SK-N-SH (cell line): ENCODE data around the gene PSKH1.

Experiments used
- CHD2 ChIP-seq: fragments of 150-350 bp; IDR thresholded peaks from 2 replicates; pipeline ENCODE4 v1.6.1; 2018; ENCODE audit warnings: low read length; ENCODE audit not compliant: partially characterized antibody
- EP300 ChIP-seq, 2 experiments: IDR thresholded peaks; 2 replicates each; pipeline versions ENCODE4 v1.4.0 to v1.6.1; 2012; ENCODE audit warnings: borderline replicate concordance in 1 of 2, low read depth in 1 of 2, low read length in 1 of 2
- POLR2AphosphoS5 ChIP-seq: IDR thresholded peaks from 2 replicates; pipeline ENCODE4 v1.6.1; 2012; ENCODE audit warnings: low read depth, low read length
- RFX5 ChIP-seq: IDR thresholded peaks from 2 replicates; pipeline ENCODE4 v1.6.1; 2012; ENCODE audit warnings: mild to moderate bottlenecking, improper control_type of control experiment, low read length
- SMC3 ChIP-seq: IDR thresholded peaks from 2 replicates; pipeline ENCODE4 v1.6.1; 2012; ENCODE audit warnings: low read depth, low read length, improper control_type of control experiment
- TF ChIP-seq, protein P1 (sequence below): IDR thresholded peaks from 2 replicates; pipeline ENCODE4 v1.4.0; 2012; ENCODE audit warnings: low read depth
- TF ChIP-seq, protein P2 (sequence below): fragments of 200-600 bp; sonication (generic); IDR thresholded peaks from 2 replicates; pipeline ENCODE4 v1.6.1; 2017; ENCODE audit warnings: antibody characterized with exemption, mild to moderate bottlenecking, moderate library complexity

DNA sequence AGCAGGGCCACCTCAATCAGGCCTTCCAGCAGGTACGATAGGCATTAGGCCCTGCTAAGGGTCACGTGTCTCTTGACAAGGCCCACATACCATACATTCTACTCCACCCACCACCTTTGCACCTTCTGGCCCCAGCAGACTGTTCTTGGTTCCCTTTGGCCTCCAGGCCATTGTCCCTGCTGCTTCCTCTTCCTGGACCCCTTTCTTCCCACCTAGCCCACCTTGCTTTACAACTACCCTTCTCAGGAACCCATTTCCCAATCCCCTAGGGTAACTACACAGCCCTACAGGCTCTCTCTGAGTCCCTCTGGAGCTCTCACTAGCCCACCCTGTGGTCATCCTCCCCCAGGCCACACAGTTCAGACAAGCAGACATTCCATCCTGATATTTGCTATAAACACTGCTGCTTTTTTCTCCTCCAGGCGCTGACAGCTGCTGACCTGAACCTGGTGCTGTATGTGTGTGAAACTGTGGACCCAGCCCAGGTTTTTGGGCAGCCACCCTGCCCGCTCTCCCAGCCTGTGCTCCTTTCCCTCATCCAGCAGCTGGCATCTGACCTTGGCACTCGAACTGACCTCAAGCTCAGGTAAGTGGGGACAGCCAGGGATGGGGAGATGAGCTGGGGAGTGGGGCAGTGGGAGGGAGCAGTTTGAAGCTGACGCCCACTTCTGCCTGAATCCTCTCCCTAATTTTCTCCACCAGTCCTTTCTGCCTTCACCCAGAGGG, 9.7 kb upstream of the PSKH1 start:
- TF ChIP-seq, protein P1, sequence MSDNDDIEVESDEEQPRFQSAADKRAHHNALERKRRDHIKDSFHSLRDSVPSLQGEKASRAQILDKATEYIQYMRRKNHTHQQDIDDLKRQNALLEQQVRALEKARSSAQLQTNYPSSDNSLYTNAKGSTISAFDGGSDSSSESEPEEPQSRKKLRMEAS: no peak
- no peak for TF ChIP-seq EP300 (IDR thresholded peaks at IDR 0.05; ENCODE audit: borderline replicate concordance in 1 of 2, low read depth in 1 of 2, low read length in 1 of 2)
- no peak for TF ChIP-seq POLR2AphosphoS5
- TF ChIP-seq, protein P2, sequence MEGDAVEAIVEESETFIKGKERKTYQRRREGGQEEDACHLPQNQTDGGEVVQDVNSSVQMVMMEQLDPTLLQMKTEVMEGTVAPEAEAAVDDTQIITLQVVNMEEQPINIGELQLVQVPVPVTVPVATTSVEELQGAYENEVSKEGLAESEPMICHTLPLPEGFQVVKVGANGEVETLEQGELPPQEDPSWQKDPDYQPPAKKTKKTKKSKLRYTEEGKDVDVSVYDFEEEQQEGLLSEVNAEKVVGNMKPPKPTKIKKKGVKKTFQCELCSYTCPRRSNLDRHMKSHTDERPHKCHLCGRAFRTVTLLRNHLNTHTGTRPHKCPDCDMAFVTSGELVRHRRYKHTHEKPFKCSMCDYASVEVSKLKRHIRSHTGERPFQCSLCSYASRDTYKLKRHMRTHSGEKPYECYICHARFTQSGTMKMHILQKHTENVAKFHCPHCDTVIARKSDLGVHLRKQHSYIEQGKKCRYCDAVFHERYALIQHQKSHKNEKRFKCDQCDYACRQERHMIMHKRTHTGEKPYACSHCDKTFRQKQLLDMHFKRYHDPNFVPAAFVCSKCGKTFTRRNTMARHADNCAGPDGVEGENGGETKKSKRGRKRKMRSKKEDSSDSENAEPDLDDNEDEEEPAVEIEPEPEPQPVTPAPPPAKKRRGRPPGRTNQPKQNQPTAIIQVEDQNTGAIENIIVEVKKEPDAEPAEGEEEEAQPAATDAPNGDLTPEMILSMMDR: no peak
- no peak for TF ChIP-seq CHD2
- no peak for TF ChIP-seq RFX5
- no peak for TF ChIP-seq SMC3
